Skin epidermis (tissue), 12 donors: Measurements from ENCODE around the gene WNT16.
"Not testable (repeated sequence)": the region's sequence is repeated elsewhere in the genome, so short reads cannot be mapped to it uniquely, and the experiment has no call there.

ENCODE experiments used
- H3K27ac ChIP-seq, 21 experiments: fragments of 200-600 bp; sonication (generic) in 11 of 21; one replicate each; pipeline ENCODE4 v1.5.0; 2020; ENCODE audit warnings: mild to moderate bottlenecking in 3 of 21, inconsistent platforms in 2 of 21, moderate library complexity in 2 of 21
- H3K4me3 ChIP-seq, 7 experiments: fragments of 200-600 bp; sonication (generic) in 2 of 7; one replicate each; pipeline ENCODE4 v1.5.0; 2020; ENCODE audit warnings: inconsistent platforms in 2 of 7, mild to moderate bottlenecking in 2 of 7, moderate library complexity in 1 of 7

The WNT16 gene

DNA sequence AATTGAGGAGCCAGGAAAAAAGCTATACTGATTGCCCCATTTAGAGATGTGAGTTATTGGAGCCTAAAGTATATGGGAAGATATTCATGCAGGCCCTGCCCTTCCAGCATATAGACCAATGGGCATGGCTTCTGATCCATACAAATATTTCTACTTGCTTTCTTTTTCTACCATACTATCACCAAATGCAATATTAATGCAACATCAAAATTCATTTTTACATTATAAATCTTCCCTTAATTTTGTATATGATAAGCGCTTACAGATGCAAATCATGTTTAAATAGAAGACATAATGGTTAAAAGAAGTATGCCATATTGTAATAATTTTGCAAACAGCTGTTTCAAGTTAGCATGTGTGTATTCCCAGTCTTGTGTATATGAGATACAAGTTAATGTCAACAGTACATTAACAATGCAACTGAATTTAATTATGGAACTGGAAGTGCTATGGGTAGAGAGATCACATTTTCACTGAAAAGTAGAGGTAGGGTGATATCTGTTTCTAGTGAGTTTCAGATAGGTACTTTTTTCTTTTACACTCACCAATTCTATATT is 24.6 kb upstream of the WNT16 start:
- Histone ChIP-seq H3K4me3 (no peak overlapping the region), H3K27ac (peak overlapping the region in 1 of 21 experiments; percentile 26)

GRCh38 chr7:121305109-121305508 is 23.7 kb upstream of the WNT16 start:
- no peak overlapping the region for H3K4me3 ChIP-seq
- peak overlapping the region in 4 of 21 experiments; percentile 6 to 55 (median 23) for H3K27ac ChIP-seq

DNA sequence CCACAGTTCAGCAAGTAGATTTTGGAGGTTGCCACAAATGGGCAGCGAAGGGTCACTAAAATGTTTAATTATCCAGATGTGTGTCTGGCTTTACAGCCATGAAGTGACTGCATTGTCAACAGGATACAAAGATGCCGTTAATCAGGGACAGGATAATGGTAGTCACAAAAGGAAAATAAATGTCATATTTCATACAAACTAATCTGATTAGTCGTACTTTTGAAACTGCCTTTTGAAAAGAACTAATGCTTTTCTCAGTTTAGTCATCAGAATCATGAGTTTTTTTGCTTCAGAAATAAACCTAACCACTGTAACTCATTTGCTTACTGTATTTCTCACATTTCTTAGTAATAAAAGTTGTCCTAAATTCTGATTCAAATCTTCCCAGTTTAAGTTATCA is 22.2 kb upstream of the WNT16 start:
- Histone ChIP-seq H3K4me3 (no peak overlapping the region), H3K27ac (peak overlapping the region in 9 of 21 experiments; percentile 1 to 66 (median 23))

- Histone ChIP-seq H3K4me3 (no peak overlapping the region), H3K27ac (peak overlapping the region in 10 of 21 experiments; percentile 1 to 66 (median 22))
These were observed 21.7 kb upstream of the WNT16 start for GRCh38 chr7:121307021-121307574.

- peak overlapping the region in 17 of 21 experiments; percentile 23 to 77 (median 56) for H3K27ac ChIP-seq
- no peak overlapping the region for H3K4me3 ChIP-seq
These were observed 15.5 kb upstream of the WNT16 start for GRCh38 chr7:121313220-121313792.

DNA sequence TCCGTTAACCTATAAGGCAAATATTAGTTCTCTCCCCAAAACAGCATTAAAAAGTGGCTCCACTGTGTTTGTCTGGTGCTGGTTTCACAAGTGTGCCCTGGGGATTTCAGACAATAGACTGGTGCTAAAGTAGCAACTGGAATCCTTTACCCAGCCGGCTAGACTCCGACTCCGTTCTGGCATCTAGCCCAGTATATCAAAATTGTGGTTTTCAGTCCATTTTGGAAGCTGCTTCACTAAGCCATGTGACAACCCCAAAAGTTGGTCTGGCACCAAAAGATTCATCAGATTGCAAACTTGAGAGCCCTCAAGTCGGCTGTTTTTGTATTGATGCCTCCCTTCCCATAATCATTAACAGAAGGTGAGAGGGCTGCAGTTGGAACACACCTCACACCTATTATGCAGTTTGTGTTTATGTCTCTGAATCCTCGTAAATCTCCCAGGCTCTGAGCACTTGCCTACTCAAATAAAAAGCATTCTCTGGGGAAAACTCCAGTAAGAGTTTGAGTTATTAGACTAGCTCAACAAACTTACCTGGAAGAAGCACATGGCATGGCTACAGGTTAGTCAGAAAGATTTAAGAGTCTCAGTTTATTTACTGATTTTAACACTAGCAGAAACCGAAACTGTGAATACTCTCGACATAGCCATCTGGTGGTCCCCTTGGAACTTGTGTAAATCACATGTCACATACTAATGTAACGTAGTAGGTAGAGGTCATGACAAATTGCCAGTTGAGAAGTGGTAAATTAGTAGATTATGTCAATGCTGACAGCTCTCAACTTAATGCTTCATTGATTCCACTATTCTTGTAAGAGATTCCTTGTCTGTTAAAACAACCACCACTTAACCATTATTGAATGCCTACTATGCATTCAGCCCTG is 14.8 kb upstream of the WNT16 start:
- Histone ChIP-seq H3K27ac (peak overlapping the region in 13 of 21 experiments; percentile 23 to 77 (median 57)), H3K4me3 (no peak overlapping the region)

DNA sequence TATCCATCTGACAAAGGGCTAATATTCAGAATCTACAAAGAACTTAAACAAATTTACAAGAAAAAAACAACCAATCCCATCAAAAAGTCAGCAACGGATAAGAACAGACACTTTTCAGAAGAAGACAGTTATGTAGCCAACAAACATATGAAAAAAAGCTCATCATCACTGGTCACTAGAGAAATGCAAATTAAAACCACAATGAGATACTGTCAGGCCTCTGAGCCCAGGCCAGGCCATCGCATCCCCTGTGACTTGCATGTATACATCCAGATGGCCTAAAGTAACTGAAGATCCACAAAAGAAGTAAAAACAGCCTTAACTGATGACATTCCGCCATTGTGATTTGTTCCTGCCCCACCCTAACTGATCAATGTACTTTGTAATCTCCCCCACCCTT is 13.6 kb upstream of the WNT16 start:
- not testable (repeated sequence) for H3K27ac ChIP-seq, H3K4me3 ChIP-seq

- no peak overlapping the region for H3K4me3 ChIP-seq
- no peak overlapping the region for H3K27ac ChIP-seq
These were observed 6.3 kb upstream of the WNT16 start for GRCh38 chr7:121322460-121322859.

- H3K27ac ChIP-seq, result no peak overlapping the region
These were observed 5.1 kb upstream of the WNT16 start for GRCh38 chr7:121323515-121324302.

DNA sequence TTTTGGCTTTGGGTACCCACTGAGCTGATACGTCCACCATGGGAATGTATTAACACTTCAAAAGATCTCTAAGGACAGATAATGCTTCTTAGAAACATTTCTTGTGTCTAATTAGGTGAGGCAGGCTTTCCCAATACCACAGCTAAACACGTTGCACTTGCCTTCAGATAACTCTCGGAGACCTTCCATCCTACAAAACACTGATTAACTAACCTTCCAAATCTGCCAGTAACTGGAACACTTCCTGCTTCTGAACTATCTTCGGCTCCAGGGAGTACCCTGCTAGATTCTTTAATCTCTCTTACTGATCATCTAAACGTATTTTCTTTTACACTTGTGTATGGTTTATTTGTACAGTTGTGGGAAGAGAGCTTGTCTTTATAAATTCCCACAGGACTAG is 1.1 kb upstream of the WNT16 start:
- Histone ChIP-seq H3K4me3 (no peak overlapping the region), H3K27ac (no peak overlapping the region)

More at GRCh38 chr7:121323515-121324302, 5.1 kb upstream of the WNT16 start:
- no peak overlapping the region for H3K4me3 ChIP-seq

GRCh38 chr7:121329191-121330052 is 622 bp downstream of the WNT16 start:
- peak overlapping the region in 9 of 21 experiments; percentile 5 to 69 (median 49) for H3K27ac ChIP-seq
- H3K4me3 ChIP-seq, result peak overlapping the region; percentile 9 to 49 (median 33)

DNA sequence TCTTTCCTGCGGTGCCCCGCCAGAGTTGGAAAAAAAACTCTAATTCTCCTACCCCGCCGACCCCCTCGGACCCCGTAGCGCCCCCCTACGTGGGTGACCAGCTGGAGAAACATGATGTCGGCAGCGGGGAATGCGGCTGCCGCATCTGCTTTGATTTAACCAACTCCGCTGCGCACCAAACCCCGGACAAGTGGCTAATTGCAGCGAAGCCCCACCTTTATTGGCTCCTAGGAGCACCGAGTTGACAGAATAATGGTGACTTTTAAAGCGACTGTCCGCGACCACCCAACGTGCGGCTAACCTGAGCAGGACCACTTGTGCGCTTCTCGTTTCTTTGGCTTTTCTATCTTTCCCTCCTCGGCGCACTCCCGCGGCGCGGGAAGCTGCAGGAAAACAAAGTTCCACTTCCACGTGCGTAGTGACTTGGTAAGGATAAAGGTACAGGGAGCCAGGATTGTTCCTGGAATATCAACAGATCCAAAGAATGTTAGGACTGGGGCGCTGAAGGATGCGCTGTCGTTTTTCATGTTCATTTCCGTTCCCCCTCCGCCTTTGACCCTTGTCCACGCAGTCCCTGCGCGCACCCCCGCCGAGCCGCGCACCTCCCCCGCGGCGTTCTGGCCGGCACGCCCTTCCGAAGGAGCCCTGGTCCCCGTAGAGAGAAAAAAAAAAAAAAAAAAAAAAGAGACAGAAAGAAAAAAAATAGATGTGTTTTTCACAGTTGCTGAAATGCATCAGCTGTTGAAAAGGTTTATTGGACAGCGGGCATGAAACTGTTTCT is 1.4 kb downstream of the WNT16 start:
- Histone ChIP-seq H3K4me3 (peak overlapping the region; percentile 9 to 49 (median 33)), H3K27ac (peak overlapping the region in 9 of 21 experiments; percentile 5 to 69 (median 49))

DNA sequence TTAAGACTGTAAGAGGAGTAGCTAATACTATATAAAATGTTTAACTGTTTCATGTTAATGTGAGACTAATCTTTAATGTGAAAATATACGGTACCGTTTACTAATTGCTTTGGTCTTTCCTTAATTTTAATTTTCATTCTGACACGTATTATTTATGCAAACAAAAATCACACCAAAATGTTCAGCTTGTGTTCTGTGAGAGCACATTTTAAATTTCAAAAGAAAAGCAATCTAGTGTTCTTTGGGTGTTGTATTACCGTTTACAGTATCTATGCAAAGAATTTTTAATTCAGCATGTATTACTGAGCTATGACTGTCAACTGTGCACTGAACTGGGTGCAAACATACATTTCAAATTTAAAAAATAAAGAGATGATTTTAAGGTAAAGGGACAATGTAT is 2.2 kb downstream of the WNT16 start:
- H3K4me3 ChIP-seq, result peak overlapping the region in 4 of 7 experiments; percentile 7 to 49 (median 30)
- no peak overlapping the region for H3K27ac ChIP-seq

- H3K27ac ChIP-seq, result no peak overlapping the region
- peak overlapping the region in 3 of 7 experiments; percentile 7 to 49 (median 30) for H3K4me3 ChIP-seq
These were observed 2.8 kb downstream of the WNT16 start for GRCh38 chr7:121331574-121331973.

GRCh38 chr7:121334376-121334775 is 5.6 kb downstream of the WNT16 start:
- H3K4me3 ChIP-seq, result no peak overlapping the region
- no peak overlapping the region for H3K27ac ChIP-seq

- Histone ChIP-seq H3K27ac (no peak overlapping the region), H3K4me3 (no peak overlapping the region)
These were observed 6.3 kb downstream of the WNT16 start for GRCh38 chr7:121334875-121335648.

DNA sequence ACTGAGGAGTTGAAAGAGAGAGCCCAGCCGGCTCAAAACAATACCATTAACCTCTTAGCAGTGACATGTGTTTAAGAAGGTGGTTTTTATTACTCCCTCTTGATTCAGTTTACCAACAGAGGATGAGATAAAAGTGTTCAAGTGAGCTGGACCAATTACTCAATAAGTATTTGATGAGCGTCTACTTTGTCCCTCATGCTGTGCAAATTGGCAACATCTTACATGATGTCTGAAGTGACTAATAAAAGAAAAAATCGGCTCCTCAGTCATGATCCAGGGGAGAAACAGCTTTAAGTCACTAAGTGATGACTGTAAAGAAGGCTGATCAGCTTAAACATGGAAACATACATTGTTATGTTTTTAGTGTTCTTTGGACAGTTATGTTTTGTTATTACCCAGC is 7.8 kb downstream of the WNT16 start:
- H3K27ac ChIP-seq, result no peak overlapping the region
- H3K4me3 ChIP-seq, result no peak overlapping the region
